GM21717 (cell line): ENCODE data around the gene VWA1.
"Not testable (repeated sequence)": the region's sequence is repeated elsewhere in the genome, so short reads cannot be mapped to it uniquely, and the experiment has no call there.

Experiments used
- ATAC-seq: cut with Tn5 transposase; IDR thresholded peaks from one replicate; pipeline ENCODE4 v1.9.1; 2021; ENCODE audit warnings: mild to moderate bottlenecking, moderate library complexity; ENCODE audit not compliant: unreplicated experiment

VWA1 gene

GRCh38 chr1:1454286-1455056, 19.0 kb downstream of the VWA1 start:
- ATAC-seq = not testable (repeated sequence)

GRCh38 chr1:1455366-1455884, 19.9 kb downstream of the VWA1 start:
- ATAC-seq = no peak

GRCh38 chr1:1455934-1456333, 20.4 kb downstream of the VWA1 start:
- ATAC-seq = not testable (repeated sequence)

- ATAC-seq = not testable (repeated sequence)
These were observed 21.3 kb downstream of the VWA1 start for GRCh38 chr1:1456683-1457255.

GRCh38 chr1:1459156-1459555, 23.7 kb downstream of the VWA1 start:
- ATAC-seq = not testable (repeated sequence)

GRCh38 chr1:1459711-1460110, 24.2 kb downstream of the VWA1 start:
- ATAC-seq = not testable (repeated sequence)

GRCh38 chr1:1460540-1461130, 25.1 kb downstream of the VWA1 start:
- no peak for ATAC-seq

GRCh38 chr1:1461721-1462317, 26.3 kb downstream of the VWA1 start:
- ATAC-seq = no peak

- no peak for ATAC-seq
These were observed 27.0 kb downstream of the VWA1 start for GRCh38 chr1:1462318-1462966.

GRCh38 chr1:1463312-1463711, 27.8 kb downstream of the VWA1 start:
- no peak for ATAC-seq

- ATAC-seq = not testable (repeated sequence)
These were observed 32.9 kb downstream of the VWA1 start for GRCh38 chr1:1468196-1468985.

- ATAC-seq = no peak
These were observed 35.3 kb downstream of the VWA1 start for GRCh38 chr1:1470626-1471388.

- peak; percentile 74 for ATAC-seq
These were observed 36.0 kb downstream of the VWA1 start, which contains the start of gene ATAD3B for GRCh38 chr1:1471389-1472052. Gene ATAD3B, plus strand, starts transcription at chr1:1471765. Its CDS starts 120 bp downstream, at chr1:1471885.

GRCh38 chr1:1472053-1472876, 36.8 kb downstream of the VWA1 start:
- not testable (repeated sequence) for ATAC-seq

GRCh38 chr1:1476011-1476410, 40.5 kb downstream of the VWA1 start:
- not testable (repeated sequence) for ATAC-seq

- ATAC-seq = no peak
These were observed 41.7 kb downstream of the VWA1 start for GRCh38 chr1:1477206-1477605.

GRCh38 chr1:1479547-1480487, 44.3 kb downstream of the VWA1 start:
- no peak for ATAC-seq
